ENCODE results near the gene IGSF3. TPM values are rescaled to one million over a fixed set of nuclear protein-coding genes. Genes with fewer than 3 reads are reported as not detected.

IGSF3 gene
- total and polyA plus RNA-seq, 10 of the 15 experiments (the other 5 are each of a cell fraction or from before 2014, with no cell fraction given), result 1.4 to 18.0 (median 9.6) TPM

DNA sequence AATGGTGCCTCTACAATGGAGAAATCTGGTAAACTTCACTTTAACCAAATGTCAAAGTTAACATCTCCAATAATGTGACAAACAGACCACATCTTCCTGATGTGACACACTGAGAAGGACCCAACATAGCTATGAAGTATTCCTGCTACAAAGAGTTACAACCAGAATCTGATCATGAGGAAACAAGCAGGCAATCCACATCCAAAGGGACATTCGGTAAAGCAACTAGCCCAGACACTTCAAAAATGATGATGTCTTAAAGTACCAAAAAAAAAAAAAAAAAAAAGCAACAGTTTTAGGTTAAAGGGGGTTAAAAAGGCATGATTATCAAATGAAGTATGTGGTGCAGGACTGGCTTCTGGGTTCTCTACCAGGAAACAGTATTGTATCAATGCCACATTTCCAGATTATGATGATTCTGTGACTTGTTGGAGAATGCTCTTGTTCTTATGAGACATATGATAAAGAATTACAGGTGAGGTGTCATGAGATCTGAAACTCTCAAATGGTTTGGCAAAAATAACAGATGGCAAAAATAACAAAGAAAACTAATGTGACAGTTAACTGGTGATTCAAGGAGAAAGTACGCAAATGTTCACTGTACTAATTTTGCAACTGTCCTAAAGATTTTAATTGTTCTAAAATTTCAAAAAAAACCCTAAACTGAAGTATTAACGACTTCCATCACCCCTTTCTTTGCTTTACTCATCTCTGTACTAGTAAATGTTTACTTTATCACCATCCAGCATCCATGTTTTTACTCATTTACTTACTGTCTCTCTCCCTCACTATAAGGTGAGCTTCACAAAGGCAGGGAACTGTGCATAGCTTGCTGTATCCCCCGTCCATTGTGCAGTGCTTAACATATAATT is 99.5 kb downstream of the IGSF3 start (continued):
- TF ChIP-seq, protein P1, sequence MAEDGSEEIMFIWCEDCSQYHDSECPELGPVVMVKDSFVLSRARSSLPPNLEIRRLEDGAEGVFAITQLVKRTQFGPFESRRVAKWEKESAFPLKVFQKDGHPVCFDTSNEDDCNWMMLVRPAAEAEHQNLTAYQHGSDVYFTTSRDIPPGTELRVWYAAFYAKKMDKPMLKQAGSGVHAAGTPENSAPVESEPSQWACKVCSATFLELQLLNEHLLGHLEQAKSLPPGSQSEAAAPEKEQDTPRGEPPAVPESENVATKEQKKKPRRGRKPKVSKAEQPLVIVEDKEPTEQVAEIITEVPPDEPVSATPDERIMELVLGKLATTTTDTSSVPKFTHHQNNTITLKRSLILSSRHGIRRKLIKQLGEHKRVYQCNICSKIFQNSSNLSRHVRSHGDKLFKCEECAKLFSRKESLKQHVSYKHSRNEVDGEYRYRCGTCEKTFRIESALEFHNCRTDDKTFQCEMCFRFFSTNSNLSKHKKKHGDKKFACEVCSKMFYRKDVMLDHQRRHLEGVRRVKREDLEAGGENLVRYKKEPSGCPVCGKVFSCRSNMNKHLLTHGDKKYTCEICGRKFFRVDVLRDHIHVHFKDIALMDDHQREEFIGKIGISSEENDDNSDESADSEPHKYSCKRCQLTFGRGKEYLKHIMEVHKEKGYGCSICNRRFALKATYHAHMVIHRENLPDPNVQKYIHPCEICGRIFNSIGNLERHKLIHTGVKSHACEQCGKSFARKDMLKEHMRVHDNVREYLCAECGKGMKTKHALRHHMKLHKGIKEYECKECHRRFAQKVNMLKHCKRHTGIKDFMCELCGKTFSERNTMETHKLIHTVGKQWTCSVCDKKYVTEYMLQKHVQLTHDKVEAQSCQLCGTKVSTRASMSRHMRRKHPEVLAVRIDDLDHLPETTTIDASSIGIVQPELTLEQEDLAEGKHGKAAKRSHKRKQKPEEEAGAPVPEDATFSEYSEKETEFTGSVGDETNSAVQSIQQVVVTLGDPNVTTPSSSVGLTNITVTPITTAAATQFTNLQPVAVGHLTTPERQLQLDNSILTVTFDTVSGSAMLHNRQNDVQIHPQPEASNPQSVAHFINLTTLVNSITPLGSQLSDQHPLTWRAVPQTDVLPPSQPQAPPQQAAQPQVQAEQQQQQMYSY (CRISPR knock-in tag; IDR thresholded peaks at IDR 0.05), result no peak
- TF ChIP-seq CHD2 (IDR thresholded peaks at IDR 0.05; ENCODE audit: borderline replicate concordance, low read depth, low read length) (no peak), E4F1 (IDR thresholded peaks at IDR 0.05; ENCODE audit: borderline replicate concordance, partially characterized antibody) (no peak), EED (IDR thresholded peaks at IDR 0.05; ENCODE audit: low read depth) (no peak), USF2 (IDR thresholded peaks at IDR 0.05; ENCODE audit: borderline replicate concordance, low read depth, low read length) (no peak; the same call in 1 of the 2 replicates), NR2C2 (IDR thresholded peaks at IDR 0.05; ENCODE audit: borderline replicate concordance, control insufficient read depth, insufficient read length, low read depth) (no peak), NFYA (IDR thresholded peaks at IDR 0.05; ENCODE audit: borderline replicate concordance, low read depth, low read length) (no peak), ATF7 (IDR thresholded peaks at IDR 0.05; ENCODE audit: low read depth) (peak; percentile 67), ZZZ3 (IDR thresholded peaks at IDR 0.05; ENCODE audit: control insufficient read depth, insufficient read length, low read depth) (no peak), BACH1 (IDR thresholded peaks at IDR 0.05; ENCODE audit: borderline replicate concordance) (no peak), IKZF1 (conservative IDR thresholded peaks at IDR 0.05) (no peak; the same call in 1 of the 2 replicates), SIN3A (IDR thresholded peaks at IDR 0.05; ENCODE audit: low read depth, low read length) (no peak), EZH2 (IDR thresholded peaks at IDR 0.05; ENCODE audit: borderline replicate concordance, control insufficient read depth, low read depth, low read length) (no peak), PKNOX1 (IDR thresholded peaks at IDR 0.05) (peak; percentile 22; the same call in 1 of the 2 replicates)
- TF ChIP-seq, protein P2, sequence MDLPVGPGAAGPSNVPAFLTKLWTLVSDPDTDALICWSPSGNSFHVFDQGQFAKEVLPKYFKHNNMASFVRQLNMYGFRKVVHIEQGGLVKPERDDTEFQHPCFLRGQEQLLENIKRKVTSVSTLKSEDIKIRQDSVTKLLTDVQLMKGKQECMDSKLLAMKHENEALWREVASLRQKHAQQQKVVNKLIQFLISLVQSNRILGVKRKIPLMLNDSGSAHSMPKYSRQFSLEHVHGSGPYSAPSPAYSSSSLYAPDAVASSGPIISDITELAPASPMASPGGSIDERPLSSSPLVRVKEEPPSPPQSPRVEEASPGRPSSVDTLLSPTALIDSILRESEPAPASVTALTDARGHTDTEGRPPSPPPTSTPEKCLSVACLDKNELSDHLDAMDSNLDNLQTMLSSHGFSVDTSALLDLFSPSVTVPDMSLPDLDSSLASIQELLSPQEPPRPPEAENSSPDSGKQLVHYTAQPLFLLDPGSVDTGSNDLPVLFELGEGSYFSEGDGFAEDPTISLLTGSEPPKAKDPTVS (IDR thresholded peaks at IDR 0.05; ENCODE audit: low read depth, low read length), result no peak
- TF ChIP-seq, protein P3, sequence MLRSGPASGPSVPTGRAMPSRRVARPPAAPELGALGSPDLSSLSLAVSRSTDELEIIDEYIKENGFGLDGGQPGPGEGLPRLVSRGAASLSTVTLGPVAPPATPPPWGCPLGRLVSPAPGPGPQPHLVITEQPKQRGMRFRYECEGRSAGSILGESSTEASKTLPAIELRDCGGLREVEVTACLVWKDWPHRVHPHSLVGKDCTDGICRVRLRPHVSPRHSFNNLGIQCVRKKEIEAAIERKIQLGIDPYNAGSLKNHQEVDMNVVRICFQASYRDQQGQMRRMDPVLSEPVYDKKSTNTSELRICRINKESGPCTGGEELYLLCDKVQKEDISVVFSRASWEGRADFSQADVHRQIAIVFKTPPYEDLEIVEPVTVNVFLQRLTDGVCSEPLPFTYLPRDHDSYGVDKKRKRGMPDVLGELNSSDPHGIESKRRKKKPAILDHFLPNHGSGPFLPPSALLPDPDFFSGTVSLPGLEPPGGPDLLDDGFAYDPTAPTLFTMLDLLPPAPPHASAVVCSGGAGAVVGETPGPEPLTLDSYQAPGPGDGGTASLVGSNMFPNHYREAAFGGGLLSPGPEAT (IDR thresholded peaks at IDR 0.05; ENCODE audit: low read depth), result peak; percentile 64
